OCI-LY1 (cell line): ENCODE measurements around the gene DYSF.

ENCODE experiments used
- H2AFZ ChIP-seq: fragments of 200-600 bp; sonication (generic), shearing (Covaris generic); 2 replicates; pipeline ENCODE4 v1.6.0; 2014; ENCODE audit warnings: antibody characterized with exemption, mild to moderate bottlenecking, low read length
- H3F3A ChIP-seq: fragments of 200-600 bp; sonication (generic), shearing (Covaris generic); 2 replicates; pipeline ENCODE4 v1.6.0; 2014; ENCODE audit warnings: mild to moderate bottlenecking, antibody characterized with exemption, low read length, moderate library complexity; ENCODE audit not compliant: insufficient read depth
- H3K27ac ChIP-seq: fragments of 200-600 bp; sonication (generic); 2 replicates; pipeline ENCODE4 v1.5.1; 2014; ENCODE audit warnings: low read length, mixed run types, mild to moderate bottlenecking, low read depth; ENCODE audit not compliant: poor library complexity, severe bottlenecking
- H3K27me3 ChIP-seq: fragments of 200-600 bp; sonication (generic); 2 replicates; pipeline ENCODE4 v1.6.0; 2014; ENCODE audit warnings: antibody characterized with exemption, mild to moderate bottlenecking, low read length, moderate library complexity; ENCODE audit not compliant: insufficient read depth
- H3K36me3 ChIP-seq: fragments of 200-600 bp; sonication (generic); 2 replicates; pipeline ENCODE4 v1.6.1; 2014; ENCODE audit warnings: mild to moderate bottlenecking, antibody characterized with exemption, low read length, moderate library complexity, mixed read lengths; ENCODE audit not compliant: insufficient read depth
- H3K4me1 ChIP-seq: fragments of 200-600 bp; sonication (generic); 2 replicates; pipeline ENCODE4 v1.5.1; 2014; ENCODE audit warnings: mild to moderate bottlenecking, low read length, moderate library complexity; ENCODE audit not compliant: insufficient read depth, severe bottlenecking
- H3K4me2 ChIP-seq: fragments of 200-600 bp; sonication (generic), shearing (Covaris generic); 2 replicates; pipeline ENCODE4 v1.6.1; 2014; ENCODE audit warnings: low read length
- H3K4me3 ChIP-seq: fragments of 200-600 bp; sonication (generic); 2 replicates; pipeline ENCODE4 v1.5.1; 2014; ENCODE audit warnings: low read length, low read depth, mild to moderate bottlenecking, mixed read lengths; ENCODE audit not compliant: poor library complexity, severe bottlenecking
- H3K79me2 ChIP-seq: fragments of 200-600 bp; shearing (Covaris generic); 2 replicates; pipeline ENCODE4 v1.6.1; 2016; ENCODE audit warnings: mixed run types, low read length, mixed read lengths; ENCODE audit not compliant: insufficient read depth
- H3K9ac ChIP-seq: fragments of 200-600 bp; sonication (generic), shearing (Covaris generic); 2 replicates; pipeline ENCODE4 v1.6.1; 2014; ENCODE audit warnings: mild to moderate bottlenecking, low read length, mixed read lengths
- H3K9me2 ChIP-seq: fragments of 200-600 bp; sonication (generic), shearing (Covaris generic); 2 replicates; pipeline ENCODE4 v1.6.1; 2014; ENCODE audit warnings: low read depth, mild to moderate bottlenecking, low read length, mixed read lengths
- H3K9me3 ChIP-seq: fragments of 200-600 bp; shearing (Covaris generic); 2 replicates; pipeline ENCODE4 v1.6.1; 2014; ENCODE audit warnings: low read length, mixed read lengths
- H4K20me1 ChIP-seq: fragments of 200-600 bp; sonication (generic), shearing (Covaris generic); 2 replicates; pipeline ENCODE4 v1.6.0; 2016; ENCODE audit warnings: mild to moderate bottlenecking, low read length; ENCODE audit not compliant: insufficient read depth
- CTCF ChIP-seq: fragments of 200-600 bp; sonication (generic), shearing (Covaris generic); IDR thresholded peaks from 2 replicates; pipeline ENCODE4 v1.5.1; 2017; ENCODE audit warnings: mild to moderate bottlenecking, antibody characterized with exemption, low read length, moderate library complexity, mixed read lengths
- EZH2 ChIP-seq: fragments of 200-600 bp; sonication (generic), shearing (Covaris generic); IDR thresholded peaks from 2 replicates; pipeline ENCODE4 v1.8.0; 2017; ENCODE audit warnings: borderline replicate concordance, mixed run types, mild to moderate bottlenecking, antibody characterized with exemption, low read length, moderate library complexity, mixed read lengths

Gene DYSF

DNA sequence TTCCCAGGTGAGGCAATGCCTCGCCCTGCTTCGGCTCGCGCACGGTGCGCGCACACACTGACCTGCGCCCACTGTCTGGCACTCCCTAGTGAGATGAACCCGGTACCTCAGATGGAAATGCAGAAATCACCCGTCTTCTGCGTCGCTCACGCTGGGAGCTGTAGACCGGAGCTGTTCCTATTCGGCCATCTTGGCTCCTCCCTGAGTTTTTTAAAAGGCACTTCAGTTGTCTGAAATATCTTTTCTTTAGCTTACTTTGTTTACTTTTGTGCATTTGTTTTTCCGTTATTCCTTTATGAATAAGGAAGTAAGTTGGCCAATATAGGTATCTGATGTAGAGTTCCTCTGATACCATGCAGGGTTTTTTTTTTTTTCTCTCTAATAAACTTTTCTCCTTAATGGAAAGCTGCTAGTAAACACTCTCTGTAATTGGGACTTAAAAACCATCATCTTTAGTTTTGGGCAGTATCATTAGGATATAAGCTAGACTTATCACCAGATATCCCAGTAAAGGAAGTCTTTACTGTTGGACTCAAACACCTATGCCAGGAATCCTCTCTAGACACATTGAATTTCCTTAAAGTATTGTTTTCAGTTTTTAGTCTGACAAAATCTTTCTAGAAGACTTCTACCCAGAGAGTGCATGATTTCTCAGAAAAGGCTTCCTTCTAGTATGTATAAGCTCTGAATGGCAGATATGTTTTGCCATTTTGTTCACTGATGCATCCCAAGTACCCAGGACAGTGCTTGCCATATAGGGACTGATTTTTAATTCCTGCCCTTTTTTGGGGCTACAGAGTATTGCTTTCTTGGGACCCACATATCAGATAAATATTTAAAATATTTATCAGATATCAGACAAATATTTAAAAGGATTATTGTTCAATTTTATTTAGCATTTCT is 35.8 kb upstream of the DYSF start:
- H3K36me3 ChIP-seq, result peaks cover 16% of the 10 kb centered on the region
- H3K9me2 ChIP-seq, result no peaks in the 10 kb centered on the region
- TF ChIP-seq EZH2, result no peak
- no peak for TF ChIP-seq CTCF
- H3K4me2 ChIP-seq, result peak overlapping the region; percentile 88
- no peaks in the 10 kb centered on the region for H4K20me1 ChIP-seq
- peak overlapping the region; percentile 63 for H3K4me3 ChIP-seq
- no peaks in the 10 kb centered on the region for H3K9me3 ChIP-seq
- 0 out of 2 replicates have a peak overlapping the region, but pooled peaks have one; percentile 71 for H2AFZ ChIP-seq
- H3K27ac ChIP-seq, result peak overlapping the region; percentile 86
- H3K4me1 ChIP-seq, result peaks cover 7% of the 10 kb centered on the region
- no peaks in the 10 kb centered on the region for H3K27me3 ChIP-seq
- no peaks in the 10 kb centered on the region for H3F3A ChIP-seq
- peak overlapping the region; percentile 77 for H3K9ac ChIP-seq
- no peaks in the 10 kb centered on the region for H3K79me2 ChIP-seq

DNA sequence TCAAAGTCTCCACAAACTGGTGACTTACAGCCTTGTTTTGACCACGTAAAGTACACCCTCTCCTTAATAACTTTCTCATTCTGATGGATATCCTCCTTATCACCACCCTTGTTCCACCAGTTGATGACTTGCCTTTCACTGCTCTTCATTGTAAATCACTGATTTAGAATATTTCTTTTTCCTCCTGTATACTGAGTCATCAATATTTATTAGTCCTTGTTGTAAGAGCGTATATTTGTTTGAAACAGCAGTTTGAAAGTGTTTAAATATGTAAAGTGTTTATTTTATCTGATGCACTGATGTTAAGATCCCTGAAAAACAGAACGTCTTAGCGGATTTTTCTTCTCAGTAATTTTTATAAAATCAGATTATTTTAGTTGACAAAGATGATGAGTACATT is 34.2 kb upstream of the DYSF start:
- Histone ChIP-seq H3K9me3 (no peaks in the 10 kb centered on the region), H3K27me3 (no peaks in the 10 kb centered on the region), H3K9ac (no peak overlapping the region), H3F3A (no peaks in the 10 kb centered on the region), H3K9me2 (no peaks in the 10 kb centered on the region), H3K4me1 (peaks cover 7% of the 10 kb centered on the region), H3K79me2 (no peaks in the 10 kb centered on the region), H4K20me1 (no peaks in the 10 kb centered on the region), H3K36me3 (peaks cover 32% of the 10 kb centered on the region), H3K4me3 (no peak overlapping the region), H3K27ac (no peak overlapping the region), H3K4me2 (no peak overlapping the region), H2AFZ (no peak overlapping the region)
- TF ChIP-seq EZH2 (no peak), CTCF (no peak)

GRCh38 chr2:71419976-71420375 is 33.4 kb upstream of the DYSF start:
- Histone ChIP-seq H3K27ac (no peak overlapping the region), H4K20me1 (no peaks in the 10 kb centered on the region), H3K4me2 (no peak overlapping the region), H3K79me2 (no peaks in the 10 kb centered on the region), H3K9ac (no peak overlapping the region), H2AFZ (no peak overlapping the region), H3K4me3 (no peak overlapping the region), H3K9me3 (no peaks in the 10 kb centered on the region), H3K9me2 (no peaks in the 10 kb centered on the region), H3F3A (no peaks in the 10 kb centered on the region), H3K27me3 (no peaks in the 10 kb centered on the region), H3K36me3 (peaks cover 41% of the 10 kb centered on the region), H3K4me1 (peaks cover 7% of the 10 kb centered on the region)
- TF ChIP-seq CTCF, result no peak
- TF ChIP-seq EZH2, result no peak
